HG03103 (cell line): Measurements from ENCODE around the gene GPR137.

Source experiments
- ATAC-seq: cut with Tn5 transposase; IDR thresholded peaks from one replicate; pipeline ENCODE4 v1.9.1; 2021; ENCODE audit warnings: low read depth; ENCODE audit not compliant: unreplicated experiment

GPR137 gene

DNA sequence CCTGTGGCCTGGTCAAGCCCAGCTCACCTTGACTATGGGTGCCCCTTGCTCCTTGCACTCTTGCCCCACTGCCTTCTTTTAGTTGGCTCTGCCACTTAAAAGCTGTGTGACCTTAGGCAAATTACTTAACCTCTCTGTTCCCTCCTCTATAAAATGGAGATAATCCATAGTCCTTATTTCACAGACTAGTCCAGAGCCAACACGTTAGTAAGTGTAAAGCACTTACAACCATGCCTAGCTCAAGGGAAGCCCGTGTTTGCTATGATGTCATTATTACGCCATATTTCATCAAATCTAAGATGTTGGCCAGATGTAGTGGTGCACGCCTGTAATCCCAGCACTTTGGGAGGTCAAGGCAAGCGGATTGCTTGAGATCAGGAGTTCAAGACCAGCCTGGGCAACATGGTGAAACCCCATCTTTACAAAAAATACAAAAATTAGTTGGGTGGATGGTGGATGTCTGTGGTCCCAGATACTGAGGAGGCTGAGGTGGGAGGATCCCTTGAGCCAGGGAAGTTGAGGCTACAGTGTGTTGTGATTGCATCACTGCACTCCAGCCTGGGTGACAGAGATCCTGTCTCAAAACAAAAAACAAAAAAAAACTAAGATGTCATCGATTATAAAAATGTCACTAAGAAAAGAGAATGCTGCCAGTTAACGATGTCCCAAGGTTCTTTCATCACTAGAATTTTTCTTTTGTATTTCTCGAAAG, 52.0 kb downstream of the GPR137 start:
- ATAC-seq: no peak

DNA sequence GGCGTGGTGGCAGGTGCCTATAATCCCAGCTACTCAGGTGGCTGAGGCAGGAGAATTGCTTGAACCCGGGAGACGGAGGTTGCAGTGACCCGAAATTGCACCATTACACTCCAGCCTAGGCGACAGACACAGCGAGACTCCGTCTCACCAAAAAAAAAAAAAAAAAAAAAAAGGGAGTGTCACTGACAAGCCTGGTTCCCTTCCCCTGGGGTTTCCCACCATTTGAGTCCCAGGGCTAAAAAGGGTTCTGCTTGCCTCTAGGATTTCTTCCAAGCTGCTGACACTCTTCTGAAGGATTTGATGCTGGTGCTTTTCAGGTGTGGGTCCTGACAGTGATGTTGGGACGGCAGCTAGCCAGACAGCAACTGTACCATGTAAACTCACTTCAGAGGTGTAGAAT, 53.1 kb downstream of the GPR137 start:
- no peak for ATAC-seq
